Stimulated activated CD4-positive, alpha-beta T cell treated with anti-CD3 and anti-CD28 coated beads, Interleukin-15, amount 100 ng/mL, for 48 hours (primary cell): ENCODE measurements around the gene PTPRM.

Source experiments
- DNase-seq, 2 donors: peaks; one replicate each; pipeline ENCODE4 v3.0.0-alpha.2; 2020; ENCODE audit warnings: low read depth in 2 of 2

PTPRM gene

GRCh38 chr18:8279781-8280330 is 712.7 kb downstream of the PTPRM start:
- DNase-seq, result no peak

DNA sequence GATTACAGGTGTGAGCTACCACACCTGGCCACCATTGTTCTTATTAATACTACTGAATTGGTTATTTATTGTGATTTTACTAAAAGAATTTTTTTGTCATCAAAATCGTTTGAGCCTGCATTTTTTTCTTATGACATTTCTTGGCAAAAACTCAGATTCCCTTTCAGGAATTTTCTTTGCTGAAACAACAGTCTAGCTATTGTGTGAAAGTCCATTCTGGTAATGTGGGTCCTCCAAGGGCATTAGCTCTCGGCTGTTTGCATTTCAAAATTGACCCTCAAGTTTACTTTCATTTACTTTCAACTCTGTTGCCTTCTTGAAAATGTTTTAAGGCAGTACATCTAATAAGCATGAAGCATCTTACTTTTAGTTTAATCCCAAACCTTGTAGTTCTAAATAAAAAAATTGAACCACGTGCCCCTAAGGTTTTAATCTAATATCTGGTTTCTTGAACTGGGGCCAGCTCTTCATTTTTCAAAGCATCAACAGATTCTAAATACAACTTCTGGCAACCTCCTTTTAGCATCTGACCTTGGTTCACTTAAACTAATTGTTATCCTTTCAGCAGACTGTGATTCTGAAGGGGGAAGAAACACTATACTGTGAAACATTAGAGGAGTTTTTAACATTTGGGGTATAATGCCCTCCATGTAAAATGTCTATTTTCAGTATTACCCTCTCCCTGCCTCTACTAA is 716.9 kb downstream of the PTPRM start:
- DNase-seq, result no peak

DNA sequence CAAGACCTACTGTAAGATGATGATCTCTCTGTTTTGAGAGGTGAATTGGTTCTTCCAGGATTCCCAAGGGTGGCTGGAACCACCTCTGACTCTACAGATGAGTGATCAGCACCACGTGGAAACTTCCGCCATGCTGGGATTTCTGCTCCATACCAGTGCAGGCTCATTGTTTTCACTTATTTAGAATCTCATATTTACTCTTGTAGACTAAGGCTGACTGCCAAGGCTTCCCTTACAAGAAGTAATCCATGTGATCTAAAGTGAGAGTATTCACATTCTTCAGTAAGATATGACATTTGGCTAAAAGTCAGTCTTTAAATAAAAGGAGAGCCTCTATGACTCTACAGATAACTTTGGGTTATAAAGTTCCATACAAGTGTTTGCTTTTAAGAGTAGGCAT is 719.2 kb downstream of the PTPRM start:
- no peak for DNase-seq

DNA sequence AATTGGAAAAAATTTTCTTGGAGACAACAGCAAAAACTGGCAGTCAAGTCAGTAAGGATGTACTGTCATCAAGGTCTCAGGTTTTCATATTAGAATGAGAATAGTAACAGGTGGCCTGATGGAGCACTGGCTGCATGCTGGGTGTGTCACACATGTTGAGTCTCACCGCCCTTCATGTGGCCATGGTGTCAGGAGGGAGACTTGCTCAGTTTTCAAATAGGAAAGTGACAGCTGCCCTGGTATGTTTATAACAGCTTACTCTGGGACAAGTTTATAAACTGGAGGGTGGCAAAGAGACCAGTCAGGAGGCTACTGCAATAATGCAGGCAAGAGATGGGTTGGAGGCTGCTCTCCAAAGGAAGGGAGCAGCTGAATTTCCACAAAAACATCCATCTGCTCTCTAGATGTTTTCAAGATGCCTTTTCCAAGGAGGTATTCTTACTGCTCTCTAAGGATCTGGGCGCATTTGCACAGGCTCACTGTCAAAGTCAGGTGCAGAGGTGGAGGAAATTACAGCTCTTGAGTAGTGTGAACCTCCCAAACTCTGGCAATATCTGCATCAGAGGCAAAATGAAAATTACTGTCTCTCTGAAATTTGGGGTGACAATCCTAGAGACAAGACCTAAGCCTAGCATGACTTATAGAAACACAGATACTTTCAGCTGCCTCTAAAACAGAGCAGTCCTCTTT is 720.2 kb downstream of the PTPRM start:
- DNase-seq, result no peak

GRCh38 chr18:8288472-8289195 is 721.5 kb downstream of the PTPRM start:
- DNase-seq, result no peak

DNA sequence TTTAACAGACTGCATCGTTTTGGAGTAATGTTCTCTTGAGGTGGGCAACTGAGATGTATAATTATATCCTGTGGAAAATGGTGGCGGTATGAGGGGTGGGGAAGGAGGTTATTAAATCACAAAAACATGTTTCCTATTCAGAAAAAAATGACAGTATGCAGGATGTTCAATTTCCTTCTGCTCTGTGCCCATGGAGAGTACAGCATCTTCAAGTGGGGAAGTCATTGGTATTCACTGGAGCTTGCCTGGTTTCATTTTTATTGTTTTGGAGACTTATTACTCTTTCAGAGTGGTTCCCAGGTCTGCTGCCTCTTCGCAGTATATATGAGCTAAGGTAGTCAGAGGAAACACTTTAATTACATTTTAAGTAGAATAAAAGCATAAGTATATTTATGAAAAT is 723.3 kb downstream of the PTPRM start:
- no peak for DNase-seq

- no peak for DNase-seq
Observed at GRCh38 chr18:8290913-8291312, 723.8 kb downstream of the PTPRM start.

DNA sequence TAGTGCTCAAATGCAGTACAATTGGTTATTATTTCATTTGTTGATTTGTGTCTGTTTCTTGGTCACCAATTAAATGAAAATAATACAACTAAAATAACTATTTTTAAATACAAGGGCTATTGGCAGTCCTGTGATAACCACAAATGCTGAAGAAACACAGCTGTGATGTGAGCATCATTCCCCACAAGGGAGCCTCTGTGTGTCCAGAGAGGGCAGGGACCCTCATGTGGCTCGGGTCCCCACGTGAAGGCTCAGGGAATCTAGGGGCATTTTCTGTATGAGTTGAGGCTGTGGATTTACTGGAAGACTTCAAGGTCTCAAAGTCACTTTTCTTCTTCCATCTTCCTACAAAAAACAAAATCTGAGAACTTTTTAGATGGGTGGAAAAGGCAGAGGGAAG is 726.1 kb downstream of the PTPRM start:
- DNase-seq, result no peak

DNA sequence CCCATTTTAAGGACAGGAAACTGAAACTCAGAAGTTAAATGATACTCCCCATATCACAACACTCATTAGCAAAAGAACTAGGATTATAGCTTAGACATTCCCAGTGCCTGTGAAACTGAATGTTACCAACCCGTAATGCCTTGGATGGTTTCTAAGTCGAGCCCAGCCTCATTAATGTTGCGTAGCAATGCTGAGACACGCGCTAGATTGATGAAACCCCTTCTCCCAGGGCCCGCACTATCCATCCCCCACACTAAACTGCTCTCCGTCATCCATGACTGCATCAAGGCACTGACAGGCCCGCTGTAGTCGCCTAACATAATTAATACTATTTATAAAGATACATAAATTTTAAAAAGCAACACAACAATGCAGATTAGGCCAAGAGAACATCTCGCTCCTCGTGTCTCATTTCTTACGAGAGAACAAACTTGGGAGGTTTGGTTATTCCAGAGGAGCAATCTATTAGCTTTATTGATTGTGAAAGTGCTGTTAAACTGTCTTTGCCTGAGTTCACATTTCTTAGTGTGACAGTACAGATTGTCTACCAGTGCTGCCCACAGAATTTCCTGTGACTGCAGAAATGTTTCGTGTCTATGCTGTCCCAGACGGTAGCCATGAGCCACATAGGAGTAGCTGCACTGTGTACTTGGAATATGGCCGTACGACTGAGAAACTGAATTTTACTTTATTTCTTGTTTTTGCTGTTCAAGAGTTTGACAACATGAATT is 729.9 kb downstream of the PTPRM start:
- DNase-seq, result no peak

- DNase-seq, result no peak
Observed at GRCh38 chr18:8298186-8298585, 731.1 kb downstream of the PTPRM start.

GRCh38 chr18:8299054-8299980 is 732.2 kb downstream of the PTPRM start:
- no peak for DNase-seq

GRCh38 chr18:8300751-8301410 is 733.8 kb downstream of the PTPRM start:
- no peak for DNase-seq

DNA sequence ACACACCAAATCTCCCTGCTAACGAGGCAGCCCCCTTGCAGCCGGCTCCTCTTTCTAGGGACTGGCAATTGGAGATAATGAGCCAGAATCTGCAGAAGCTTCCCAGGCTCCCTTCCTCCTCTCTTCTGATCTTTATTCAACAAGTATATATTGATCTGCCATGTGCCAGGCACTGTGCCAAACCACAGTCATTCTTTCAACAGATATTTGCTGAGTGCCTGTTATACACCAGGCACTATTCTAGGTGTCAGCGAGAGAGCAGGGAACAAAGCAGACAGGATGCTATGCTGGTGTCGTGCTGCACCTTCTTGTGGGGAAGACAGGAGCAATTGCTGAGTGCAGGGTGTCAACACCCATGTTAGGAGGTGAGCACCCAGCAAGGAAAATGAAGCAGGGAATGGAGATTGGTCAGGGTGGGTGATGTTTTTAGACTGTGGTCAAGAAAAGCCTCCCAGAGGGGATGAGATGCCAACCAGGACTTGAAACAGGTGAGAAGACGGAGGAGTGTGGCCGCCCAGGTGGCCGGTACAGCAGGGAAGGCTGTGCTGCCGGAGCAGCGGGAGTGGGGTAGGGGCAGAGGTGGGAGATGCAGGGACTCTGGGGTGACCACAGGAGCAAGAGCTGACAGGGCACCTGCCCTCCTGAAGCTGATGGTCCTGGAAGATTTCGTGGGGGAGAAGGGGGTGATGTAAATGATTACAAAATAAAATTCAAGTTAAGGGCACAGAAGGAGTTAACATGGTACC is 734.5 kb downstream of the PTPRM start:
- DNase-seq, result no peak

DNA sequence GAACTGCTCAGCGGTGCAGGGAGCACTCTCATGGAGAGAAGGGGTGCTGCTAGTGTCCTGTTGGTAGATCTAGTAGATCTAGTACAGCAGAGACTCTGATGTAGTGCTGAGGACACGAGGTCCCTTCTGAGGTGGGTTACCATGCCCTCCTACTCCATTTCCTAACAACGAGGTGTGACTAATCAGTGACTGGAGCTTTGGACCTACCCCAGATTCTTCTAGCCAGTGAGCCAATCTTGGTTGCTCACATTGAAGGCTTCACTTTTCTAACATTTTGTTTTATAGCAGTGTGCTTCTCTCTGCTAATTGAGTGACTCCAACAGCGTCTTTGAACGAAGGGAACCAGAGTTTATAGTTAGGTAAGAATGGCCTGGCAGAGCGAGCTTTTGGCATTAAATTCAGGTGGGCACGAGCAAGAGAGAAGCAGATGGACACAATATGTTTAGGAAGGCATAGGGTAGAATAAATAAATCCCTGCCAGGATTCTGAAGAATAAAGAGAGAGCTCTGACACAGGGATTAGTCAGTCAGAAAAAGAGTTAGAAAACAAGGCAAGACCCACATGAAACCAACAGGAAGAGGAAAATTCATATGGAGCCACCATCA is 736.1 kb downstream of the PTPRM start:
- DNase-seq, result no peak

DNA sequence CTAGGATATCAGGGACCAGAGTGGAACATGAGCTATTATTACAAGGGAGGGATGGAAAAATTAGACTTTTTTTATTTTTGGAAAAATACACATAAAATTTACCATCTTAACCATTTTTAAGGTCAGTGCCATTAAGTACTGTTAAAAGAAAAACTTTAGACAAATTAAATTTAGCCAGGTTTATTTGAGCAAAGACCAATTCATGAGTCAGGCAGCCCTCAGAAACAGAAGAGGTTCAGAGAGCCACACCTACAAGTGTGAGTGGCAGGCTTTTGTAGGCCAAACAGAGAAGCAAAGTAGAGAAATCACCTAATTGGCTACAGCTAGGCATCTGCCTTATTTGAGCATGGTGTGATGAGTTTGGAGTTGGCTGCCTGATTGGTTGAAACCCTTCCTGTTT is 740.8 kb downstream of the PTPRM start:
- DNase-seq, result no peak

DNA sequence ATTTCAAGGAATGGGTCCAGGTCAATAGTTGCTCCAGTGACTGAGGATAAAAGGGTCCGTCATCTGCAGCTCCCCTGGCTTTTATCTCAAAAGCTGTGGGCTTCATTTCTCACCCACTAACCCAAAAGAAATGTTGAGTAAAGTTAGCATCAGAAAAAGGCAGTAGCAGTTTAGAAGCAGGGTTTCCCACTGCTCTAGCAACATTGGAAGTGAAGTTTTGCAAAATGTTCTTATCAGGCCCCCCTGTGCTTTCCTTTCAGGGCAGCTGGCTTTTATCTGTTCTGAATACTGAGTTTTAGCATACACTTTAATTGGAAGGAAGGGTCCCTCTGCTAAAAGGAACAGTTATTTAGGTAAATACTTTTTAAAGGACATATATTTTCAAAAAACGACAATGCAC is 745.9 kb downstream of the PTPRM start:
- DNase-seq, result no peak

GRCh38 chr18:8314124-8314523 is 747.0 kb downstream of the PTPRM start:
- no peak for DNase-seq

GRCh38 chr18:8319798-8320489 is 752.8 kb downstream of the PTPRM start:
- DNase-seq, result no peak

DNA sequence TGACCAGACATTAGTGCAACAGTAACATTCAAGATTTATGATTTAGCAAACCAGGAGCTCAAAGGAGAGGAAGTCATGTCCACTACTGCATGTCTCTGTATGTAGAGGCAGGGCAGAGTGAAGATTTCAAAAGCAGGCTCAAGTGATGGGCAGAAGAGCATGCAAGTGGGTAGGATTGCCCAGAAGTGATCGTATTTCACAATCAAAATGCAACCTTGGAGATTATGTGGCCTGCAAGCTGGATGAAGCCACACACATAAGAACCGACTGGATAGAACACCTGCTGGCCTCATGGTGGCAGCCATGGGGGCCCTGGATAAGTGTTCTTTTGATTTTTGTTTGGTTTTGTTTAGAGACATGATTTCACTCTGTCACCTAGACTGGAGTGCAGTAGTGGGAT is 755.4 kb downstream of the PTPRM start:
- no peak for DNase-seq
